Measurements from ENCODE around the gene SH3BP5L. TPM values are rescaled to one million over a fixed set of nuclear protein-coding genes. Genes with fewer than 3 reads are reported as not detected.

SH3BP5L gene
- total and polyA plus RNA-seq, 2 of the 13 experiments (the other 11 are each of a cell fraction or from before 2014, with no cell fraction given), result 10.3 to 14.9 TPM

GRCh38 chr1:248873409-248873992 is 47.8 kb upstream of the SH3BP5L start (continued):
- TF ChIP-seq ZHX1 (CRISPR knock-in tag; IDR thresholded peaks at IDR 0.05; ENCODE audit: low read depth), result peak; percentile 67; the same call in 1 of the 2 replicates
- TF ChIP-seq TBX2 (CRISPR knock-in tag; IDR thresholded peaks at IDR 0.05; ENCODE audit: borderline replicate concordance), result peak; percentile 74
- peak; percentile 28 for TF ChIP-seq ZFP1 (CRISPR knock-in tag; IDR thresholded peaks at IDR 0.05)
- TF ChIP-seq SMARCE1 (IDR thresholded peaks at IDR 0.05; ENCODE audit: borderline replicate concordance), result no peak
- TF ChIP-seq TSC22D2 (CRISPR knock-in tag; IDR thresholded peaks at IDR 0.05; ENCODE audit: borderline replicate concordance), result no peak
- no peak for TF ChIP-seq PAWR (CRISPR knock-in tag; IDR thresholded peaks at IDR 0.05; ENCODE audit: borderline replicate concordance)
- TF ChIP-seq SOX5 (CRISPR knock-in tag; IDR thresholded peaks at IDR 0.05; ENCODE audit: borderline replicate concordance), result peak; percentile 40; the same call in 1 of the 2 replicates
- no peak for TF ChIP-seq ZC3H4 (CRISPR knock-in tag; IDR thresholded peaks at IDR 0.05; ENCODE audit: borderline replicate concordance)
- peak; percentile 15; the same call in 1 of the 2 replicates for TF ChIP-seq ZNF672 (CRISPR knock-in tag; IDR thresholded peaks at IDR 0.05)
- no peak for TF ChIP-seq ZNF513 (CRISPR knock-in tag; conservative IDR thresholded peaks at IDR 0.05)
- peak; percentile 64; the same call in 1 of the 2 replicates for TF ChIP-seq GZF1 (CRISPR knock-in tag; IDR thresholded peaks at IDR 0.05)
- TF ChIP-seq ZFP36L2 (CRISPR knock-in tag; IDR thresholded peaks at IDR 0.05), result peak; percentile 16; the same call in 1 of the 2 replicates
- no peak for TF ChIP-seq PHF5A (CRISPR knock-in tag; IDR thresholded peaks at IDR 0.05; ENCODE audit: low read depth, unreplicated experiment)
- 0 out of 2 replicates have a peak, but pooled peaks have one; percentile 58 for TF ChIP-seq MTF2 (CRISPR knock-in tag; IDR thresholded peaks at IDR 0.05; ENCODE audit: borderline replicate concordance)
- TF ChIP-seq ZNF549 (CRISPR knock-in tag; IDR thresholded peaks at IDR 0.05), result no peak
- peak; percentile 42; the same call in 1 of the 2 replicates for TF ChIP-seq ZNF891 (CRISPR knock-in tag; IDR thresholded peaks at IDR 0.05)
- TF ChIP-seq ZNF460 (CRISPR knock-in tag; IDR thresholded peaks at IDR 0.05; ENCODE audit: borderline replicate concordance), result no peak; the same call in 1 of the 2 replicates
- 0 out of 2 replicates have a peak, but pooled peaks have one; percentile 11 for TF ChIP-seq ZNF510 (CRISPR knock-in tag; IDR thresholded peaks at IDR 0.05; ENCODE audit: low read depth)
- TF ChIP-seq ZNF224 (CRISPR knock-in tag; IDR thresholded peaks at IDR 0.05), result peak; percentile 65; the same call in 1 of the 2 replicates
- peak; percentile 76 for TF ChIP-seq ZNF777 (CRISPR knock-in tag; IDR thresholded peaks at IDR 0.05)
- TF ChIP-seq ZNF484 (CRISPR knock-in tag; IDR thresholded peaks at IDR 0.05; ENCODE audit: borderline replicate concordance, low read depth), result no peak
- TF ChIP-seq TOE1 (CRISPR knock-in tag; IDR thresholded peaks at IDR 0.05), result no peak
- TF ChIP-seq, protein P1, sequence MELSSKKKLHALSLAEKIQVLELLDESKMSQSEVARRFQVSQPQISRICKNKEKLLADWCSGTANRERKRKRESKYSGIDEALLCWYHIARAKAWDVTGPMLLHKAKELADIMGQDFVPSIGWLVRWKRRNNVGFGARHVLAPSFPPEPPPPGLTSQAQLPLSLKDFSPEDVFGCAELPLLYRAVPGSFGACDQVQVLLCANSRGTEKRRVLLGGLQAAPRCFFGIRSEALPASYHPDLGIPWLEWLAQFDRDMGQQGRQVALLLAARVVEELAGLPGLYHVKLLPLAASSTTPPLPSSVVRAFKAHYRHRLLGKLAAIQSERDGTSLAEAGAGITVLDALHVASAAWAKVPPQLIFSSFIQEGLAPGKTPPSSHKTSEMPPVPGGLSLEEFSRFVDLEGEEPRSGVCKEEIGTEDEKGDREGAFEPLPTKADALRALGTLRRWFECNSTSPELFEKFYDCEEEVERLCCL (CRISPR knock-in tag; IDR thresholded peaks at IDR 0.05; ENCODE audit: borderline replicate concordance), result no peak
- TF ChIP-seq WIZ (CRISPR knock-in tag; IDR thresholded peaks at IDR 0.05), result 0 out of 2 replicates have a peak, but pooled peaks have one; percentile 62
- TF ChIP-seq, protein P2, sequence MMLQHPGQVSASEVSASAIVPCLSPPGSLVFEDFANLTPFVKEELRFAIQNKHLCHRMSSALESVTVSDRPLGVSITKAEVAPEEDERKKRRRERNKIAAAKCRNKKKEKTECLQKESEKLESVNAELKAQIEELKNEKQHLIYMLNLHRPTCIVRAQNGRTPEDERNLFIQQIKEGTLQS (CRISPR knock-in tag; IDR thresholded peaks at IDR 0.05), result peak; percentile 45
- no peak for TF ChIP-seq ZNF136 (CRISPR knock-in tag; IDR thresholded peaks at IDR 0.05; ENCODE audit: low read depth)
